ENCODE data around the gene GMIP. TPM values are rescaled to one million over a fixed set of nuclear protein-coding genes. Genes with fewer than 3 reads are reported as not detected.

GMIP gene
- 27.2 TPM for total RNA-seq

GRCh38 chr19:19643158-19644053 is at the start of gene GMIP:
GMIP (minus strand) TSS chr19:19643657; CDS start chr19:19643529, 128 bp downstream.

GRCh38 chr19:19668230-19669012 is 25.0 kb upstream of the GMIP start, which contains the start of gene ZNF101:
ZNF101 (plus strand) TSS chr19:19668839; CDS start chr19:19668964, 125 bp downstream.

GRCh38 chr19:19663256-19664120 is 20.0 kb upstream of the GMIP start, which contains the start of gene ATP13A1:
ATP13A1 (minus strand) TSS chr19:19663676; CDS start chr19:19663666, 10 bp downstream.

GRCh38 chr19:19627621-19628500 is 15.6 kb downstream of the GMIP start, which contains the start of gene LPAR2:
LPAR2 (minus strand) TSS chr19:19628220; CDS start chr19:19627275, 945 bp downstream.

GRCh38 chr19:19618219-19619051 is 25.0 kb downstream of the GMIP start, which contains the start of gene PBX4:
PBX4 (minus strand) TSS chr19:19618687; CDS start chr19:19618629, 58 bp downstream.

Other genes starting within 250 kb of the GMIP start
- gene GATAD2A, start 238.0 kb downstream of the GMIP start, total RNA-seq: 13.5 TPM
- gene TSSK6, start 128.1 kb downstream of the GMIP start, total RNA-seq: 1.3 TPM
- gene NDUFA13, start 127.4 kb downstream of the GMIP start, total RNA-seq: 75.4 TPM
- 2.5 TPM for gene YJEFN3, start 114.7 kb downstream of the GMIP start, total RNA-seq
- 0.31 TPM for gene CILP2, start 105.4 kb downstream of the GMIP start, total RNA-seq
- 19.4 TPM for gene PBX4, start 25.0 kb downstream of the GMIP start, total RNA-seq
- 43.8 TPM for gene LPAR2, start 15.4 kb downstream of the GMIP start, total RNA-seq
- gene ATP13A1, start 20.0 kb upstream of the GMIP start, total RNA-seq: 39.8 TPM
- 11.3 TPM for gene ZNF101, start 25.2 kb upstream of the GMIP start, total RNA-seq
- 34.1 TPM for gene ZNF14, start 89.5 kb upstream of the GMIP start, total RNA-seq
- 106 TPM for gene ZNF506, start 178.1 kb upstream of the GMIP start, total RNA-seq
- 52.6 TPM for gene ZNF253, start 222.2 kb upstream of the GMIP start, total RNA-seq

Measured in parietal lobe (tissue), 1 donor.